Esophagus muscularis mucosa (tissue), 3 donors: ENCODE results near the gene ZMAT3.

Experiments
- POLR2A ChIP-seq: fragments of 450-650 bp; IDR thresholded peaks from one replicate; pipeline ENCODE4 v1.6.1; 2017; ENCODE audit warnings: antibody characterized with exemption, moderate library complexity, mild to moderate bottlenecking, low read depth
- TF ChIP-seq, protein P1 (sequence below), 3 experiments: fragments of 200-600 bp in 2 of 3; fragments of 450-650 bp in 1 of 3; sonication (generic) in 2 of 3; IDR thresholded peaks; one replicate each; pipeline ENCODE4 v1.5.1; 2017 to 2019; ENCODE audit warnings: antibody characterized with exemption in 3 of 3, mild to moderate bottlenecking in 2 of 3, moderate library complexity in 1 of 3

DNA sequence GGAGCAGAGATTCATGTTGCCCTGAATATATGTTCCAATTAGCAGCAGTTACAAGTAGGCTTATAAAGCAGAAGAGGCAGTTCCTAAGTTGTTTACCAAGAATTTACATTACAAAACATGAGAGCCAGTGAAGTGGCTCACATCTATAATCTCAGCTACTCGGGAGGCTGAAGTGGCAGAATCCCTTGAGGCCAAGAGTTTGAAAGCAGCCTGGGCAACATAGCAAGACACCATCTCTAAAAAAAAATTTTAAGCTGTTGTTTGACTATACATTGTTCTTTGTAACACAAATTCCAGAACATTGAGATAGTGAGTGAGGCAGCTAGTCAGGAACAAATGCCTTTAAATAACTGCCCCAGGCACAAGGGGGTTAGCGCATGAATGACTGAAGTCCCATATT is 10.3 kb upstream of the ZMAT3 start:
- TF ChIP-seq, protein P1, sequence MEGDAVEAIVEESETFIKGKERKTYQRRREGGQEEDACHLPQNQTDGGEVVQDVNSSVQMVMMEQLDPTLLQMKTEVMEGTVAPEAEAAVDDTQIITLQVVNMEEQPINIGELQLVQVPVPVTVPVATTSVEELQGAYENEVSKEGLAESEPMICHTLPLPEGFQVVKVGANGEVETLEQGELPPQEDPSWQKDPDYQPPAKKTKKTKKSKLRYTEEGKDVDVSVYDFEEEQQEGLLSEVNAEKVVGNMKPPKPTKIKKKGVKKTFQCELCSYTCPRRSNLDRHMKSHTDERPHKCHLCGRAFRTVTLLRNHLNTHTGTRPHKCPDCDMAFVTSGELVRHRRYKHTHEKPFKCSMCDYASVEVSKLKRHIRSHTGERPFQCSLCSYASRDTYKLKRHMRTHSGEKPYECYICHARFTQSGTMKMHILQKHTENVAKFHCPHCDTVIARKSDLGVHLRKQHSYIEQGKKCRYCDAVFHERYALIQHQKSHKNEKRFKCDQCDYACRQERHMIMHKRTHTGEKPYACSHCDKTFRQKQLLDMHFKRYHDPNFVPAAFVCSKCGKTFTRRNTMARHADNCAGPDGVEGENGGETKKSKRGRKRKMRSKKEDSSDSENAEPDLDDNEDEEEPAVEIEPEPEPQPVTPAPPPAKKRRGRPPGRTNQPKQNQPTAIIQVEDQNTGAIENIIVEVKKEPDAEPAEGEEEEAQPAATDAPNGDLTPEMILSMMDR (IDR thresholded peaks at IDR 0.05): no peak
- no peak for TF ChIP-seq POLR2A
